ENCODE measurements around the gene CRABP1.
A peak's percentile ranks its signal among the peaks of the same experiment; 100 is the strongest.

Gene CRABP1

GRCh38 chr15:78393137-78393536, 53.0 kb downstream of the CRABP1 start:
- TF ChIP-seq, protein P1, sequence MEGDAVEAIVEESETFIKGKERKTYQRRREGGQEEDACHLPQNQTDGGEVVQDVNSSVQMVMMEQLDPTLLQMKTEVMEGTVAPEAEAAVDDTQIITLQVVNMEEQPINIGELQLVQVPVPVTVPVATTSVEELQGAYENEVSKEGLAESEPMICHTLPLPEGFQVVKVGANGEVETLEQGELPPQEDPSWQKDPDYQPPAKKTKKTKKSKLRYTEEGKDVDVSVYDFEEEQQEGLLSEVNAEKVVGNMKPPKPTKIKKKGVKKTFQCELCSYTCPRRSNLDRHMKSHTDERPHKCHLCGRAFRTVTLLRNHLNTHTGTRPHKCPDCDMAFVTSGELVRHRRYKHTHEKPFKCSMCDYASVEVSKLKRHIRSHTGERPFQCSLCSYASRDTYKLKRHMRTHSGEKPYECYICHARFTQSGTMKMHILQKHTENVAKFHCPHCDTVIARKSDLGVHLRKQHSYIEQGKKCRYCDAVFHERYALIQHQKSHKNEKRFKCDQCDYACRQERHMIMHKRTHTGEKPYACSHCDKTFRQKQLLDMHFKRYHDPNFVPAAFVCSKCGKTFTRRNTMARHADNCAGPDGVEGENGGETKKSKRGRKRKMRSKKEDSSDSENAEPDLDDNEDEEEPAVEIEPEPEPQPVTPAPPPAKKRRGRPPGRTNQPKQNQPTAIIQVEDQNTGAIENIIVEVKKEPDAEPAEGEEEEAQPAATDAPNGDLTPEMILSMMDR (IDR thresholded peaks at IDR 0.05; ENCODE audit: low read length, missing control alignments), result no peak
- no peak overlapping the region for H3K4me3 ChIP-seq (replicated peaks; ENCODE audit: low read depth, low read length)
- DNase-seq (ENCODE audit: low read depth), result no peak

GRCh38 chr15:78394026-78394425, 53.9 kb downstream of the CRABP1 start:
- TF ChIP-seq, protein P1 (IDR thresholded peaks at IDR 0.05; ENCODE audit: low read length, missing control alignments), result no peak
- no peak for DNase-seq (ENCODE audit: low read depth)

DNA sequence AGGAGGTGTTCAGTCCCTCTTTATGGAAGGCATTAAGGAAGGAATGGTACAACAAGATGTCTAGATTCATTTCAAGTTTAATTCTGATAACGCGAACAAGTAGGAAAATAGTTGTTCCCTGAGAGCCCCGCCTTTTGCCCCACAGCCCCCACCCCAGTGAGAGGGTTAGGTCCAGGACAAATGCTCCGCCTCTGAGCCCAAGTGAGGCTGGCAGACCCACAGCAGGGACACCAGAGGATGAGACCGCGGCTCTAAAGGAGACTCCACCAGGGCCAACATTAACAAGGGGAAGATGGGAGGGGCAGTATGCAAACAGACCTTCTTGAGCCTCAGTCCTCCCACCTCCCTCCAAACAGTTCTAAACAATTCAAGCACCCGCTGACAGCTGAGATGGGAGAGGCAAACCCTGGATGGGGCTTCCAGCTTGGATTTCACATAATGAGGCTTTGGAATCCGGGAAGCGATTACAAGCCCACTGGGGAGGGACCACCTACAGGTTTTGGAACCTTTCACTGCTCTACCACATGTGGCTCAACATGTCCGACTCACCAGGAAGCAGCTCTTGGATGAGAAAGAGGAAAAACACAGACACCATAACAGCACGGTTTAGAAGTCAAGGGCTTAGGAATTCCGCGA, 54.9 kb downstream of the CRABP1 start:
- no peak for DNase-seq (ENCODE audit: low read depth)
- TF ChIP-seq, protein P1 (IDR thresholded peaks at IDR 0.05; ENCODE audit: low read length, missing control alignments), result no peak
- H3K4me3 ChIP-seq (replicated peaks; ENCODE audit: low read depth, low read length), result no peak overlapping the region

More at GRCh38 chr15:78394026-78394425, 53.9 kb downstream of the CRABP1 start:
- H3K4me3 ChIP-seq (replicated peaks; ENCODE audit: low read depth, low read length), result no peak overlapping the region

DNA sequence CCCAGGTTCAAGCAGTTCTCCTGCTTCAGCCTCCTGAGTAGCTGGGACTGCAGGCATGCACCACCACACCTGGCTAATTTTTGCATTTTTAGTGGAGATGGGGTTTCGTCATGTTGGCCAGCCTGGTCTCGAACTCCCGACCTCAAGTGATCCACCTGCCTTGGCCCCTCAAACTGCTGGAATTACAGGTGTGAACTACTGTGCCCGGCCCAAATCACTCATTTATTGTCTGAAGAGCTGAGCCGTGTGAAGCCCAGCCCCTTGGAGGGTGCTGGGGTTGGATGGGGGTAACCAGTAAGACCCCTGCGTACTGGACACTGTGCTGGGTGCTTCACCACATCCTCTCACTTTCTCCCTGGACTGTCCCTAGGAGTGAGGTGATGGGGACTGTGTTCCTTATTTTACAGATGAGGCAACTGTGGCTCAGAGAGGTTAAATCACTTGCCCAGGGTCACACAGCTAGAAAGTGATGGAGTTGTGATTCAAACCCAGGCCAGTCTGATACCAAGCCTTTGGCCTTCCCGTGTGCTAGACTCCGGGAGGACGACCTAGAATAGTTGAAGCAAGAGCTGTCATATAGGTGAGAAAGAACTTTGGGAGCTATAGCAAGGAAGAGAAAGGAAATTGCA, 56.1 kb downstream of the CRABP1 start:
- no peak overlapping the region for H3K4me3 ChIP-seq (replicated peaks; ENCODE audit: low read depth, low read length)
- DNase-seq (ENCODE audit: low read depth), result no peak
- TF ChIP-seq, protein P1 (IDR thresholded peaks at IDR 0.05; ENCODE audit: low read length, missing control alignments), result no peak

- peak; percentile 38 for DNase-seq (ENCODE audit: low read depth)
- no peak overlapping the region for H3K4me3 ChIP-seq (replicated peaks; ENCODE audit: low read depth, low read length)
- TF ChIP-seq, protein P1 (IDR thresholded peaks at IDR 0.05; ENCODE audit: low read length, missing control alignments), result peak; percentile 26
Measured at GRCh38 chr15:78396976-78397375, 56.8 kb downstream of the CRABP1 start.

DNA sequence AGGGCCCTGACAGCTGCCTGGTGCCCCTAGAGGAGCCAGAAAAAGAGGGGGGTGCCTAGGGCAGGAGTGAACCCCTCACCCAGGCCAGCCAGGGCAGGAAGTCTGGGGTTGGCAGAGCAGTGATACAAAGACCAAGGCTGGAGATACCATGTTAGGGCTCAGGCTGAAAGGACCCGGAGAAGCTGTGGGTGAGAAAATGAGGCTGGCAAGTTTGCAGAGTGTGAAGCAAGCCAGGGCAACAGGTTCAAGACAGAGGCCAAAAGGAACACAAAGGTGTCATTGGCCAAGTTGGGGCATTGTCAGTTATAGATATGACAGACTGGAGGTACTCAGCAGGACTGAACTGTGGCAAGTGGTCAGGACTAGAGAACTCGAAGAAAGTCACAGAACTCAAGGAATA, 57.2 kb downstream of the CRABP1 start:
- DNase-seq (ENCODE audit: low read depth), result no peak
- H3K4me3 ChIP-seq (replicated peaks; ENCODE audit: low read depth, low read length), result no peak overlapping the region
- TF ChIP-seq, protein P1 (IDR thresholded peaks at IDR 0.05; ENCODE audit: low read length, missing control alignments), result no peak

Measured in fibroblast of pulmonary artery (primary cell).